ENCODE data around the gene GALNT3. TPM values are rescaled to one million over a fixed set of nuclear protein-coding genes. Genes with fewer than 3 reads are reported as not detected.

GALNT3 gene
- total RNA-seq, 1 donor from 2014 or later, result 6.1 TPM

DNA sequence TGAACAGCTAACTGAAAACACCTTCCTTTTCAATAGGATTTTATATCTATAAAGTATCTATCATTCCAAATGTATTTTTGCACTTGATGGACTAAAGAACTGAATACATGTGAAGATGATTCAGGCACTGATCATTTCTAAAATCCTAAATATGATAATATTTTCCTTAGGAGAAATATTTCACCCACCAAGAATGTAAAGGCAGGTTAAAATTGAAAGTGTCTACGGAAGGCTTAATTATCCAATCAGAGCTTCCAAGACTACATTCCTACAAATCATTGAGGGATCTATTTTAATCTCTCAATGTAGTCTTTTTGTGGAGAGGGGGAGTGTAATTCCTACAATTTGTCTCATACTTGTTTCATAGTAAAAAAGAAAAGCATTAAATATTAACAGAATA lies 3.6 kb downstream of the GALNT3 start:
- H3K9me3 Mint-ChIP-seq, result no peaks in the 10 kb centered on the region
- H3K27ac Mint-ChIP-seq, result no peak overlapping the region
- peaks cover 2% of the 10 kb centered on the region for H3K27me3 Mint-ChIP-seq
- peaks cover 5% of the 10 kb centered on the region for H3K36me3 Mint-ChIP-seq (ENCODE audit: low read depth)
- intact Hi-C loops (cut with micrococcal nuclease), result no loop called here
- no peak overlapping the region for H3K4me3 Mint-ChIP-seq
- DNase-seq, result no peak
- H3K4me1 Mint-ChIP-seq, result peaks cover 29% of the 10 kb centered on the region

DNA sequence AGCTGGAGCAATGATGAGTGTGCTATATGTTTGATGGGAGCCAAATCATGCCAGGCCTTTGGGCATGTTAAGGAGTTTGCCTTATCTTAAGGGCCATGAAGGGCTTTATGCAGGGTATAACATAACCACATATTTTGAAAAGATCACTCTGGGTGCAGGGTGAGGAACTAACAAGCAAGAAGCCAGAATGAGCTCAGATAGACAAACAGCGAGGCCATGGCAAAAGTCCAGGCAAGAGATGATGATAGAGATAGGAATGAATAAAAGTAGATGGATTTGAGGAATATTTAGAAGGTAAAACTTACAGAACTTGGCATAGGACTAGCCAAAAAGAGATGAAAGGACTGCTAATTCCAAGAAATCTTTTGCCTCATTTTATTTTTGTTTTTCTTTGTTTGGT lies 6.7 kb downstream of the GALNT3 start:
- Mint-ChIP-seq H3K36me3 (ENCODE audit: low read depth) (peaks cover 6% of the 10 kb centered on the region), H3K4me1 (peaks cover 14% of the 10 kb centered on the region), H3K9me3 (no peaks in the 10 kb centered on the region), H3K4me3 (no peak overlapping the region), H3K27ac (no peak overlapping the region), H3K27me3 (no peaks in the 10 kb centered on the region)
- intact Hi-C loops (cut with micrococcal nuclease), result no loop called here
- no peak for DNase-seq

DNA sequence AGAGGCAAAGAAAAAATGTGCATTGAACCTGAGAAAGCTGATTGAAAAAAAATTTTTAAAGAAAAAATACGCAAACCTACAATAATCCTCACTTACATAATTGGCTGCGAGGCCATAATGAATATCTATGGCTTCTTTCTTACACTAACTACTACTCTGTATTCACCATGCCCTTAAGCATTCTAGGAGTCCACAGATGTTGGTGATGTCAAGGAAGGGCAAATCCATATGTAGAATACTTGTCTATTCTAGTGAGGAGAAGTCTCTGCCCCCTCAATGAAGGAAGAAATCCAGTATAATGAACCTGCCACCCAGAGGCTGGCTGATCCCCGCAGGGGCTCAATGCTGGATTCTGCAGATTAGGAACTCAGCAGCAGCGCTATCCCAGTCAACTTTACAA lies 14.3 kb downstream of the GALNT3 start:
- Mint-ChIP-seq H3K4me1 (peaks cover 15% of the 10 kb centered on the region), H3K27me3 (no peaks in the 10 kb centered on the region), H3K27ac (no peak overlapping the region), H3K36me3 (ENCODE audit: low read depth) (peaks cover 22% of the 10 kb centered on the region), H3K4me3 (no peak overlapping the region), H3K9me3 (no peaks in the 10 kb centered on the region)
- no peak for DNase-seq
- intact Hi-C loops (cut with micrococcal nuclease), result loop anchor here (2.0 to 5.0 kb wide), 2 partner anchors 13 to 377 kb away; no protein-coding TSS in a partner anchor

DNA sequence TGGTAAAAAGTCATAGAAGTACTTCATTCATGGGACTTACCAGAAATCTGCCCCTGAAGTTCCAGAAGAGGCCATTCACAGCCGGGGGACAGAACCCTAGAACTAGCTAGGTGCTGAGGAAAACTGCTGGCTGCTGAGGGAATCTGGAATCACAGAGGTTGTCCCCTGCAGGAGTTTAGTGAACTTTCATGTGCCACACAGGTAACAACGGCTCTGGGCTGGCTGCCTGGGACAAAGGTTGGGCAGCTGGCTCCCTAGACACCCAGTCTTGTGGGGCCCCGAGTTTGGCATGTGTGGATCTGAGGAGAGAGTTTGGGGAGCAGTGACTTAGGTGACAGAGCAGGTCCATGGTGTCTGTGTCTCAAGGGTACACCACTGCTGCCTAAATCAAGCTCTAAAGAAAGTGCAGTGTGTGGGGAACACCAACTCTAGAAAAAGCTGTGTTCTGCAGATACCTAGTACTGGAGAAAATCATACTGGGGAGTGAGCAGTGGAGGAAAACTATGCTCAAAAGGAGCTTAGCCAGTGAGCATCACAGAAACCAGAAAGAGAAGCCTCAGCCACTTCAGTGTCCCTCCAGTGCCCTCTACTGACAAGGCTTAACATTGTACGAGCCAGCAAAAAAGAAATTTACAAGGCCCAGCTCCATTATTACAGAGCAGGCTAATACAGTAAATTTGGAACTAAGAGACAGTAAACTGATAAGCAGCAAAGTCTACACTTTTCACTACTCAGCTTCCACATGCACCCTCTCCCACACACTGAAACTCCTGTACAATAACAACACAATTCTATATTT lies 15.2 kb downstream of the GALNT3 start:
- H3K36me3 Mint-ChIP-seq (ENCODE audit: low read depth), result peaks cover 21% of the 10 kb centered on the region
- intact Hi-C loops (cut with micrococcal nuclease), result loop anchor here (2.0 to 5.0 kb wide), 2 partner anchors 14 to 377 kb away; no protein-coding TSS in a partner anchor
- DNase-seq, result peak; percentile 65
- no peak overlapping the region for H3K4me3 Mint-ChIP-seq
- H3K27me3 Mint-ChIP-seq, result no peaks in the 10 kb centered on the region
- no peak overlapping the region for H3K27ac Mint-ChIP-seq
- H3K9me3 Mint-ChIP-seq, result no peaks in the 10 kb centered on the region
- H3K4me1 Mint-ChIP-seq, result peaks cover 15% of the 10 kb centered on the region

DNA sequence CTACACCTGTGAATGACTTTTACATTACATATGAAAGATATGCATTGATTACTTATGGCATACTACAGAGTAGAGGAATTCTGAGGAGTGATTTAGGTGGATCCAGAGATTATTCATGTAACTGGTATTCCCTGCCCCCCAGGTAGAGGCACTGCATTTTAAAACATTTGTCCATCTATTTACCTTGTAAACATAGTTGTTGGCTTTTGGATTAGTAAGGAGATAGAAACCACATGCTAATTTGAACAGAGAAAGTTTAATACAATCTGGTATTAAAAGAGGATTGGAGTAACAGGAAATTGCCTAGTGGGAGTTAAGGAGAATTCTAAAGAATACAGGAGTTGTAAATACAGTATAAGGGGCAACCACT lies 15.9 kb downstream of the GALNT3 start:
- Mint-ChIP-seq H3K27me3 (no peaks in the 10 kb centered on the region), H3K27ac (peak overlapping the region; percentile 6)

DNA sequence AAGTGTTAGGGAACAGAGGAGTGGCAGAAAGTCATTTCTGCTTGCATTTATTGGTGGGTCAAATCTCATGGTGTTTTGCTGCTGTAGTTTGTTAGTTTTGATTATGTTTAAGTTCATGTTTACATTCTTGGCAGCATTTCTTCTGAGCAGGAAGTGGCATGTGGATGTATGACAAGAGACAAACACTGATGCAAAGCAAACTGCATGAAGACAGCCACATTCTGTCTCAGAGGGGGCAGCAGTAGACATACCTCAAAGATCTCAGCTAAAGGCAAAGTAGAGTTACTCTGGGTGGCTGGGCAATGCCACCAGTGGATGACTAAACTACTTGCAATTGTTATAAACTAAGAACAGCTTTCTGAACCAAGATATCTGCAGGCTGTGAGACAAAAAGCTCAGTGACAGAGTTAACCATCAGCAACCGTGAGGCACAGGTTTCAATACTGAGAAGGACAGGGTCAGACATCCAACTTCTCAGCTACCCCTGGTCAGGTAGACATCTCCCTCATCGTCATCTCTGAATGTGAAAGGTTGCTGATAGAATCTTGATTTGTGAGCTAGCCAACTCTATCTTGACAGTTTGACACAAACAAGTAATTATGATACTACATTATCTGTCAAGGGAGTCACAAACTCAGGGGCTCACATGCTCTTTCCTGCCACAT lies 16.4 kb downstream of the GALNT3 start:
- H3K9me3 Mint-ChIP-seq, result no peaks in the 10 kb centered on the region
- H3K4me3 Mint-ChIP-seq, result no peak overlapping the region
- peaks cover 17% of the 10 kb centered on the region for H3K4me1 Mint-ChIP-seq
- peaks cover 30% of the 10 kb centered on the region for H3K36me3 Mint-ChIP-seq (ENCODE audit: low read depth)
- peak overlapping the region; percentile 3 for H3K27ac Mint-ChIP-seq
- intact Hi-C loops (cut with micrococcal nuclease), result loop anchor here (2.0 to 5.0 kb wide), 2 partner anchors 15 to 375 kb away; no protein-coding TSS in a partner anchor
- DNase-seq, result peak; percentile 66
- no peaks in the 10 kb centered on the region for H3K27me3 Mint-ChIP-seq

More for the DNA sequence above, 15.9 kb downstream of the GALNT3 start:
- no peaks in the 10 kb centered on the region for H3K9me3 Mint-ChIP-seq
- no peak for DNase-seq
- H3K4me3 Mint-ChIP-seq, result no peak overlapping the region
- intact Hi-C loops (cut with micrococcal nuclease), result loop anchor here (2.0 to 5.0 kb wide), 2 partner anchors 15 to 376 kb away; no protein-coding TSS in a partner anchor
- H3K36me3 Mint-ChIP-seq (ENCODE audit: low read depth), result peaks cover 27% of the 10 kb centered on the region
- H3K4me1 Mint-ChIP-seq, result peaks cover 15% of the 10 kb centered on the region

DNA sequence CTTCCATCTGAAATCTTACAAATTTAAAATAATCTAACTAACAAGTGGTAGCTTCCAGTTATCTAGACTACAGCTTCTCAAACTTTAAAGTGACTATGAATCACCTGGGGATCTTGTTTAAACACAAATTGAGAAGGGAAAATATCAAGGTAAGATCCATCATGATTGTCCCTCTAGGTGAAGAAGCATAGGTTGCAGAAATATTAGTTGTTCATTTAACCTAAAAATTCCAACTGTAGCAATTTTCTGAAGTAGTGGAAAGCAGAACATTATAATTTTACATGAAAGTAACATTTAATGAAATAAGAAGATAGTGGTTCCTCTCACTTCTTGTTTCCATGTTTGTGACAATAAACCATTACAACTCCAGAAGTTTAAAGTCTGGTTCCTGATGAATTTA lies 17.3 kb downstream of the GALNT3 start:
- Mint-ChIP-seq H3K4me1 (peaks cover 17% of the 10 kb centered on the region), H3K27ac (no peak overlapping the region), H3K9me3 (no peaks in the 10 kb centered on the region), H3K4me3 (no peak overlapping the region), H3K36me3 (ENCODE audit: low read depth) (peaks cover 29% of the 10 kb centered on the region), H3K27me3 (no peaks in the 10 kb centered on the region)
- DNase-seq, result no peak
- intact Hi-C loops (cut with micrococcal nuclease), result loop anchor here (5.0 kb wide), 1 partner anchor 374 kb away; no protein-coding TSS in a partner anchor

DNA sequence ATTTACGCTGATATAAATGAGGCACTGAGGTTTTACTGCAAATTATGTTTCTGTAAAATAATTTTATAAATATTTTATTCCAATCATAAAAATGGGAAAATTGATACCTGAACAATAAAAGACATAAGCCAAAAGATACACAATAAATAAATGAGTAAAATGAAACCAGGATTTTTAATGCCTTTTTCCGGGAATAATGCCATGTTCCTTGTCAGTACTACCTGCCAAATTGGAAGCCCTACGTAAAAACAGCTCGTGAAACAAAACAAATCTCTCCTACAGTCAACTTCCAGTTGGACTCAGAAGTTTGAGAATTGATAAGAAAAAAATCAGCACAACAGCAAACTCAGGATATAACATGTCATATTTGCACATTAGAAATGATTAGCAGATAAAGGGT lies 18.0 kb downstream of the GALNT3 start:
- H3K9me3 Mint-ChIP-seq, result no peaks in the 10 kb centered on the region
- no peaks in the 10 kb centered on the region for H3K27me3 Mint-ChIP-seq
- H3K27ac Mint-ChIP-seq, result no peak overlapping the region
- DNase-seq, result no peak
- H3K4me1 Mint-ChIP-seq, result peaks cover 17% of the 10 kb centered on the region
- peaks cover 30% of the 10 kb centered on the region for H3K36me3 Mint-ChIP-seq (ENCODE audit: low read depth)
- intact Hi-C loops (cut with micrococcal nuclease), result loop anchor here (5.0 kb wide), 1 partner anchor 374 kb away; no protein-coding TSS in a partner anchor
- no peak overlapping the region for H3K4me3 Mint-ChIP-seq

DNA sequence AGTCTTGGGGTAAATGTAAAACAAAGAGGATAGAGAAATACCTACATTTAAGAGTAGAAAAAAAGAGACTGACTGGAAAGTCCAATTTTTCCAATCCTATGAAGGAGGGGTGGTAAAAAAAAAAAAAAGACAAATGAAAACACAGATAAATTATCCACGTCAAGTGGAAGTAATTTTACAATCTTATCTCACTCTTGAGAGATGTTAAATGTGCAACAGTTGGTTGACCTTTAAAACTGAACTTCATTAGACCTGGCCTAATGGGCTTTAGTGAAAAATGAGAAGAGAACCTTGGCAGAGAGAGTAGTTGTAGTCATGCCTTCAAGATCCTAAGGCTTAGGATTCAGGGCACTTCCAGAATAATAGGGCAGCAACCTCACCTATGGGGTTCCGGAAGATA lies 20.4 kb downstream of the GALNT3 start:
- H3K36me3 Mint-ChIP-seq (ENCODE audit: low read depth), result peaks cover 19% of the 10 kb centered on the region
- no peak for DNase-seq
- H3K9me3 Mint-ChIP-seq, result no peaks in the 10 kb centered on the region
- H3K4me3 Mint-ChIP-seq, result no peak overlapping the region
- H3K27me3 Mint-ChIP-seq, result no peaks in the 10 kb centered on the region
- peaks cover 17% of the 10 kb centered on the region for H3K4me1 Mint-ChIP-seq
- intact Hi-C loops (cut with micrococcal nuclease), result no loop called here
- H3K27ac Mint-ChIP-seq, result no peak overlapping the region

DNA sequence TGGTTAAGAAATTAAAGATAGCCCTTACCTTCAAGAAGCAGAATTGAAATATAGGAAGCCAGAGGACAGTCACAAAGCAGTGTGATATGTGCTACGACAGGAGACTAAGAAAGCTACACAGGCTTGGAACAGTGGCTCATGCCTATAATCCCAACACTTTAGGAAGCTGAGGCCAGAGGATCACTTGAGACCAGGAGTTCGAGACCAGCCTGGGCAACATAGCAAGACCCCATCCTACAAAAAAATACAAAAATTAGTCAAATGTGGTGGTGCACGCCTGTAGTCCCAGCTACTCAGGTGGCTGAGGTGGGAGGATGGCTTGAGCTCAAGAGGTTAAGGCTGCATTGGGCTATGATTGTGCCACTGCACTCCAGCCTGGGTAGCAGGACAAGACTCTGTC lies 21.9 kb downstream of the GALNT3 start:
- Mint-ChIP-seq H3K9me3 (no peaks in the 10 kb centered on the region), H3K4me1 (peaks cover 5% of the 10 kb centered on the region), H3K36me3 (ENCODE audit: low read depth) (peaks cover 15% of the 10 kb centered on the region), H3K4me3 (no peak overlapping the region), H3K27ac (no peak overlapping the region), H3K27me3 (no peaks in the 10 kb centered on the region)
- intact Hi-C loops (cut with micrococcal nuclease), result no loop called here
- no peak for DNase-seq

DNA sequence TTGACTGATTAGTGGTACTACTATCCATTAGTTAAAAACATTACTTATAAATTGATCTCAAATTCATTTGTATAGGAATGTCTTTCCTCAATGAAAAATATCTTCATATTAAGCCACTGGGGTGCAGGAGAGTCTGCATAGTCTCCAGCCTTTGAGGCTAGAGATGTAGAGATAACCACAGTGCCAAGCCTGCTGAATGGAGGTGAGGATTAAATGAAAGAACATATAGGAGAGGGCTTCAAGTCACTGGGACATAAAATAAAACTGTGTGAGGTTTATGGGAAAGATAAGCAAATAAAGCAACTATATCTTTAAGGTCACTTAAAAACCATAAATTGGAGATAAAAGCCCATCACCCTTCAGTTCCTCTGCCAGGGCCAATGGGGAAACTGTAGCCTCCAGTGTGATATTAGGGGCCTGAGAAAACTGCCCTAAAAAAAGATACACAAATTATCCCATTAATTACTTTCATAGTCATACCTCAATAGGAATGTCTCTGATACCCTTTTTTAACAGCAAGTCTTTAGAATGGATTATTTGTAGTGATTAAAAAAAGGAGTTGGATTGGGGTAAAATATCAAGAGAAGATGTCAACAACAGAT lies 27.6 kb downstream of the GALNT3 start:
- no peaks in the 10 kb centered on the region for H3K4me1 Mint-ChIP-seq
- no peak for DNase-seq
- H3K27ac Mint-ChIP-seq, result no peak overlapping the region
- H3K9me3 Mint-ChIP-seq, result no peaks in the 10 kb centered on the region
- H3K27me3 Mint-ChIP-seq, result no peaks in the 10 kb centered on the region
- intact Hi-C loops (cut with micrococcal nuclease), result no loop called here
- H3K4me3 Mint-ChIP-seq, result no peak overlapping the region
- peaks cover 3% of the 10 kb centered on the region for H3K36me3 Mint-ChIP-seq (ENCODE audit: low read depth)

DNA sequence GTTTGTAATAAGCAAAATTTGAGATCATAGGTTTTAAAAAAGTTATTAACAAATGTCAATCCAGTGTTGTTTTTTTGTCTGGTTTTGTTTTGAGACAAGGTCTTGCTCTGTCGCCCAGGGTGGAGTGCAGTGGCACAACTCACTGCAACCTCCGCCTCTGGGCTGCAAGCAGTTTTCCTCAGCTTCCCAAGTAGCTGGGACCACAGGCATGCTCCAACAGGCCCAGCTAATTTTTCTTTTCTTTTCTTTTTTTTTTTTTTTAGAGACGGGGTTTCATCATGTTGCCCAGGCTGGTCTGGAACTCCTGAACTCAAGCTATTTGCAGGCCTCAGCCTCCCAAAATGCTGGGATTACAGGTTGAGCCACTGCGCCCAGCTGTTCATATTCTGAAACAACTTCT lies 31.3 kb downstream of the GALNT3 start:
- H3K36me3 Mint-ChIP-seq (ENCODE audit: low read depth), result peaks cover 9% of the 10 kb centered on the region
- no peak for DNase-seq
- no peaks in the 10 kb centered on the region for H3K9me3 Mint-ChIP-seq
- H3K27me3 Mint-ChIP-seq, result no peaks in the 10 kb centered on the region
- intact Hi-C loops (cut with micrococcal nuclease), result no loop called here
- no peak overlapping the region for H3K27ac Mint-ChIP-seq
- no peak overlapping the region for H3K4me3 Mint-ChIP-seq
- H3K4me1 Mint-ChIP-seq, result no peaks in the 10 kb centered on the region

DNA sequence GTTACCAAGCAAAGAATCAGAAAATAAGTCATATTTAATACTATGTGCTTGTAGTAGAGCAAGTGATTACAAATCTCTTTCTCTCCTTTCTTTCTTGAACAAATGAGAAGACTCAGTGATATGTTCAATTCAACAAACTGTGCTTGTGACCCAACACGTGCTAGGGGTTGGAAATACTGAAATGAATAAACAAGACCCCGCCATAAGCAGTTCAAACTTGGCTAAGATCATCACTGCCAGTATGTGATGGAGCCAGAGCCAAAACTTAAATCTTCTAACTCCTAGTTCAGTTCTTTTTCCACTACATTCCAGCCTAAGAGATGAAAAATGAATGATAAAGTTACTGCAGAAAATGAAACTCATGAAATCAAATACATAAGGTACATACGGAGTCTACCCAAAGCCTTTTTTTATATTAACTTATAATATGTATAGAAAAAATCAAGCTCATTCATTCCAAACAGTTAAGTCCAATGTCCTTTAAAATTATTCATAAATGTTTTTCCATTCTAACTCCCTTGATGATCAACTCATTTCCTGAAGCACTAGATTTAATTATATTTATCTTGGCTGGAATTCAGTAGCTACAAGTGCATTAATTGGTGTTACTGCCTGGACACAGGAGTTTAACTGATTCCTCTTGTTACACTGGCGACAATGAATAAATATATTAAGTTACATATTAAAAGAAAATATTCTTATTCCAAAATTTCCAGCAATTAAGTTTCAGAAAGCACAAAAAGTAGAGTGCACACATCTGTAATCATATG lies 36.0 kb downstream of the GALNT3 start:
- Mint-ChIP-seq H3K36me3 (ENCODE audit: low read depth) (peaks cover 11% of the 10 kb centered on the region), H3K9me3 (no peaks in the 10 kb centered on the region), H3K27ac (no peak overlapping the region), H3K4me3 (no peak overlapping the region), H3K4me1 (no peaks in the 10 kb centered on the region), H3K27me3 (no peaks in the 10 kb centered on the region)
- intact Hi-C loops (cut with micrococcal nuclease), result no loop called here
- DNase-seq, result no peak

Measured in activated CD4-positive, alpha-beta T cell treated with anti-CD3 and anti-CD28 coated beads, Interleukin-2, amount 10 ng/mL, durations not matched to agents 24 days and 14 days (primary cell).